Measurements from ENCODE around the gene CHRNB4.
A peak's percentile ranks its signal among the peaks of the same experiment; 100 is the strongest.

CHRNB4 gene

DNA sequence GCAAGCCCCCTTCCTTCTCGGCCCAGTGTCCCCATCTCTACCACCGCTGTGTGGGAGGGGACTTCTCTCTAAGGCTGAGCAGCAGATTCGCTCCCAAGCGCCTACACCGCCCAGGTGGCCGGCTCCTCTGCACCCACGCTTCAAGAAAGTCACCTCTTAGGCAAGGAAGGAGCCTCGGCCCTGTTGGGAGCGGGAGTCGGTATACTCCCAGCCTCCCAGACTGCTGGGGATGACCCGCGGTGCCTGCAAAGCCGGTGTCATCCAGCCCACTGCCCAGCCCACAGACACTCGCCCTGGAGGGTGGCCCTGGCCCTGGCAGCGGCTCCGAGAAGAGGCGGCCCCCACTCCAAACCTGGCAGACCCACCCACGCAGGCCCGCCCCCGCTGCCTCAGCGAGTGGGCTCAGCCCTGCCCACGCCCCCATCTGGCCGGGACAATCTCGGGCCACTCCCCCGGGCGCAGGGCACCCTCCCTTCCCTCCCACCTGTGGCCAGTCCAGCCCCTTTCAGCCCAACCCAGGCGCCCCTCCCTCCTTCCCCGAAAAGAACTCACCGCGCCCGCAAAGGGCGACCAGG lies 396 bp downstream of the CHRNB4 start:
- no peak for DNase-seq (ENCODE audit: low read depth)
- TF ChIP-seq, protein P1, sequence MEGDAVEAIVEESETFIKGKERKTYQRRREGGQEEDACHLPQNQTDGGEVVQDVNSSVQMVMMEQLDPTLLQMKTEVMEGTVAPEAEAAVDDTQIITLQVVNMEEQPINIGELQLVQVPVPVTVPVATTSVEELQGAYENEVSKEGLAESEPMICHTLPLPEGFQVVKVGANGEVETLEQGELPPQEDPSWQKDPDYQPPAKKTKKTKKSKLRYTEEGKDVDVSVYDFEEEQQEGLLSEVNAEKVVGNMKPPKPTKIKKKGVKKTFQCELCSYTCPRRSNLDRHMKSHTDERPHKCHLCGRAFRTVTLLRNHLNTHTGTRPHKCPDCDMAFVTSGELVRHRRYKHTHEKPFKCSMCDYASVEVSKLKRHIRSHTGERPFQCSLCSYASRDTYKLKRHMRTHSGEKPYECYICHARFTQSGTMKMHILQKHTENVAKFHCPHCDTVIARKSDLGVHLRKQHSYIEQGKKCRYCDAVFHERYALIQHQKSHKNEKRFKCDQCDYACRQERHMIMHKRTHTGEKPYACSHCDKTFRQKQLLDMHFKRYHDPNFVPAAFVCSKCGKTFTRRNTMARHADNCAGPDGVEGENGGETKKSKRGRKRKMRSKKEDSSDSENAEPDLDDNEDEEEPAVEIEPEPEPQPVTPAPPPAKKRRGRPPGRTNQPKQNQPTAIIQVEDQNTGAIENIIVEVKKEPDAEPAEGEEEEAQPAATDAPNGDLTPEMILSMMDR (IDR thresholded peaks at IDR 0.05; ENCODE audit: low read length, missing control alignments) = no peak
- peak overlapping the region; percentile 34 for H3K4me3 ChIP-seq (replicated peaks; ENCODE audit: low read depth, low read length)

DNA sequence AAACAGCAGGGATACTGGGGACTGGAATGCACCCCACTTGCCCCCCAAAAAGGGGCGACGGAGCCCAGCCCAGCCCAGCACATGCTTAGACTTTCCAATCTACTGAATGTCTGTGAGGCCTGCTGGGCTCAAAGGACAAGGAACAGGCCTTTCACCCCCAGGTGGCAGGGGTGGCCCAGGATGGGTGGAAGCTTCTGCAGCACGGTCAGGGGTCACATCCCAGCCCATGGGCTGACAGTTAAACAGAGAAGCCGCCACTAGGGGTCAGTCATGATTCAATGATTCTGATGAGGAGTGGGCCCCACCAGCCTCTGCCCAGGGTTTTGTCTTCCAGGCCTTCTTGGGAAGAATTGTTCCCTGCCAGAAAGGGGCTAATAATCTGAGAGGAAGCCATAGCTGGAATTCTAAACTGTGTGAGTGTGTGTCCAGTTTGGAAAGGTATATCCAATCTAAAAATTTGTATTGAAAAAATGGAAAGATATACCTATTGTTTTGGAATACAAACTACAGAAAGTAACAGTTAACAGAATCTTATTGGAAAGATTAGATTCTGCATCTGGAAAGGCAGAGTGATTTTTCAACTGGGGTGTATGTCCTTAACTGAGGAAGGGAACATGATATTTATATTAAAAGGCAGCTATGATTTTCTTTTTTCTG lies 2.2 kb downstream of the CHRNB4 start:
- H3K4me3 ChIP-seq (replicated peaks; ENCODE audit: low read depth, low read length) = no peak overlapping the region
- TF ChIP-seq, protein P1 (IDR thresholded peaks at IDR 0.05; ENCODE audit: low read length, missing control alignments) = peak; percentile 61
- peak; percentile 44 for DNase-seq (ENCODE audit: low read depth)

DNA sequence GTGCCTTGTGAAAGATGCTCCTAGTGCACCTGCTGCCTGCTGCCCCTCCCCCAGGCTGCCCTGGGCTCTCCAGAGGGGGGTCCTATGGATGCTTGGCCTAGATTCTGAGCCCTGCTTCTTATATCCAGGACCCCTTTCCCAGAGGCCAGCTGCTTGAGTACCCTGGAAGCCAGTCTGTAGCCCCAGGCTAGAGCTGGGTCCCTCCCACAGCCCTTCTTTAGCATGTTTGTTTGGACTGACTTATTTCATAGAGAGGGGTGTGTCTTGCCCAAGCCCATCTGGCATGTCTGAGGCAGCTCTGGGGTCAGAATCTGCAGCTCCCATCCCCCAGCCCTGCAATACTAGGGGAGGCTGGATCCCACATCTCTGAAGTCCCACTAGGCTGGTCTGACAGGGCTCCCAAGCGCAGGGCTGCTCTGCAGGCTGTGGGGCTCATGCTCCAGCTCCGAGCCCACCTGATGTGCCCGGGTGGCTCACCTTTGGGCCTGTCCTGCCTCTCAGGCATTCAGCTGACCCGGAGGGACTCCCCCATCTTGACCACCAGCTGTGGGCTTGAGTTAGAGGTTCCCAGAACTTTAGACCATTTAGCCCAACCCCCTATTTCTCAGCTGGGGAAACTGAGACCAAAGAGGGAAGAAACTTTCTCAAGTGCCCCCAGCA lies 3.1 kb downstream of the CHRNB4 start:
- no peak overlapping the region for H3K4me3 ChIP-seq (replicated peaks; ENCODE audit: low read depth, low read length)

DNA sequence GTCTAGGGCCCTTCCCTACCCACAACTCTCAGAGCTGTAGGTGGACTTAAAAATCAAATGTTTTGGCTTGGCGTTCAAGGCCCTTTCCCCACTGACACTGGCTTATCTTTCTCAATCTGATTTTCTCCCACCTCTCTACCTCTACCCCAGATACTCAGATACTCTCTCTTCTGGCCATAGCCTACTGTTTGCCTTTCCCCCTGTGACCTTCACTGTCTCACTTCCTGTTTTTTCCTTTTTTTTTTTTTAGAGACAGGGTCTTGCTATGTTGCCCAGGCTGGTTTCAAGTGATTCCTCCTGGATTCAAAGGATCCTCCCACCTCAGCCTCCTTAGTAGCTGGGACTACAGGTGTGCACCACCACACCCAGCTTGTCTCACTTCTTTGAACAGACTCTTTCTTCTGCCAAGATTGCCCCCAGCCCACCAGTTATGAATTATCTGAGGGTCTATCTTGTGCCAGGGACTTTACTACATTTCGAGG lies 4.6 kb downstream of the CHRNB4 start:
- TF ChIP-seq, protein P1 (IDR thresholded peaks at IDR 0.05; ENCODE audit: low read length, missing control alignments) = no peak
- no peak for DNase-seq (ENCODE audit: low read depth)
- no peak overlapping the region for H3K4me3 ChIP-seq (replicated peaks; ENCODE audit: low read depth, low read length)

More for the DNA sequence above, 3.1 kb downstream of the CHRNB4 start:
- no peak for DNase-seq (ENCODE audit: low read depth)
- TF ChIP-seq, protein P1 (IDR thresholded peaks at IDR 0.05; ENCODE audit: low read length, missing control alignments) = no peak

DNA sequence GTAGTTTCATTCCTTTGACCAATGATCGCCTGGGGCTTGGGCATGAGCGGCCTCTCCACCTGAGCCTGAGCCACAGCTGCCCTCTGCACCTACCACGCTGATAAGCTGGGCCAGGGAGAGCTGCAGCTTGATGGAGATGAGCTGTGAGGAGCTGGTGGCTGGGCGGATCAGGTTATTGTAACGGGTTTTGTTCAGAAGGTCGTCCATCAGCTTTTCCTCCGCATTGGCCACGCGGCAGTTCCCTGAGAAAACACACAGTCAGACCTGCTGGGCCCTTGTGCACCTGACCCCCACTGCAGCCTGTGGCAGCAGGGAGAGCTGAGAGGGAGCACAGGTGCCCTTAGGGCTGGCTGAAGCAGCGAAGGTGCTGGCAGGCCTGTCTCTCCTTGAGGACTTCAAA lies 5.7 kb downstream of the CHRNB4 start:
- no peak for DNase-seq (ENCODE audit: low read depth)
- TF ChIP-seq, protein P1 (IDR thresholded peaks at IDR 0.05; ENCODE audit: low read length, missing control alignments) = no peak
- no peak overlapping the region for H3K4me3 ChIP-seq (replicated peaks; ENCODE audit: low read depth, low read length)

DNA sequence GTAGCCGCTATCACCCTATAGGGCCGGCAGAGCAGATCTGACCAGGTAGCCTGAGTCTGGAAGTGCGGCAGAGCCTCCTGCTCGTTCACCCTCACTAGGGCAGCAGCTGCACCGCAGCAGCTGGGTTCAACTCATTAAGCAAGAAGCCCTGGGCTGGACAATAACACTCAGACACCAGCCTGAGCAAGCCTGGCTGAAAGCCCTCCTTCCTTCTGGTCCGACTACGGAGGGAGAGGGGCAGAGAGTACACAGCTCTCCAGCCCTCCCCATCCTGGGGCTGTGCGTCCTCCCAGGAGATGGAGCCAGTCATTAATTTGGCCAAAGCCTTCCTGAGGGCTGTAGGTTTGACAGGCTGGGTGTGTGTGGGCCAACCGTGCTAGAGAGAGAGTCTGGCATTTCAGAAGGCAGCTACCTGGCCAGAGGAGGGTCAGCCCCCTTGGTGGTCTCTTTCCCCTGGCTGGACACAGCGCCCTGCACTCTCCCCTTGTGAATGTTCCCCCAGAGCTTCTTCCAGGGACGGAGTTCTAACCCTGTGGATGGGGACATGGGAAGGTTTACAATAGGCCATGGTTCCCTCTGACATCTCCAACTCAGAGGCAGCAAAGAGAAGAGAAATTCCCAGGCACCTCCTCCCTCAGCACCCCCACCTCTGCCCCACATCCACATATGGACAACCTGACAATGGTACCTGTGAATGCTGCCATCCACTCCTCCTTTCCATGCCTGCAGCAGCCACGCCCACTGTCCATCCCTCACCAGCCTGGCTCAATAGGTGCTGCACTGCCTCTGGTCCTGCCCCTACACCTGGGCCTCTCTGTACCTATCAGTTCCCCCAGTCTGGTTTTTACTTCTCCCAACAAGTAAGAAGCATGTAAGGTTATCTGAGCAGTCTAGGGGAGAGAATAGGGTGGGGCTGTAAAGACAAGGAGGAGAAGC lies 6.5 kb downstream of the CHRNB4 start:
- no peak overlapping the region for H3K4me3 ChIP-seq (replicated peaks; ENCODE audit: low read depth, low read length)
- TF ChIP-seq, protein P1 (IDR thresholded peaks at IDR 0.05; ENCODE audit: low read length, missing control alignments) = no peak
- DNase-seq (ENCODE audit: low read depth) = no peak
